Spleen (tissue), 7 donors: ENCODE data around the gene TRAF7.

Experiments used
- CTCF ChIP-seq, 11 experiments: fragments of 200-600 bp in 7 of 11; fragments of 450-650 bp in 4 of 11; sonication (generic) in 4 of 11; IDR thresholded peaks in 8 of 11; conservative IDR thresholded peaks in 3 of 11; 1 replicate in 7 of 11; 2 replicates in 4 of 11; pipeline versions ENCODE4 v1.4.0 to v1.8.0; 2016 to 2021; ENCODE audit warnings: antibody characterized with exemption in 11 of 11, inconsistent platforms in 4 of 11, mild to moderate bottlenecking in 1 of 11
- POLR2A ChIP-seq, 3 donors: fragments of 450-650 bp; IDR thresholded peaks; one replicate each; pipeline ENCODE4 v1.5.1; 2017; ENCODE audit warnings: antibody characterized with exemption in 3 of 3, mild to moderate bottlenecking in 1 of 3
- donor health status: DM: no; HTN: no; CAD: no; lungs with moderate emphysema.
- donor health status: DM: no; HTN: no; CAD: no.
- donor health status: DM: no; HTN: no; CAD: no.

GRCh38 chr16:2161911-2162310 is 6.3 kb downstream of the TRAF7 start:
- no peak for TF ChIP-seq CTCF (IDR thresholded peaks at IDR 0.05 in 8 of 11, conservative IDR thresholded peaks at IDR 0.05 in 3 of 11)
- no peak for TF ChIP-seq POLR2A (IDR thresholded peaks at IDR 0.05)
